GM06990 (cell line): ENCODE results near the gene ZNF474.

ENCODE experiments used
- DNase-seq: peaks from one replicate; pipeline ENCODE4 v3.0.0-alpha.2; 2011; ENCODE audit not compliant: insufficient read length; ENCODE audit errors: extremely low read depth
- H3K27me3 ChIP-seq: replicated peaks from 2 replicates; pipeline ENCODE4 v1.6.0; 2011; ENCODE audit warnings: low read length; ENCODE audit not compliant: control insufficient read depth, insufficient read depth
- H3K36me3 ChIP-seq: 2 replicates; pipeline ENCODE4 v1.5.1; 2011; ENCODE audit warnings: low read length; ENCODE audit not compliant: control insufficient read depth, insufficient read depth
- H3K4me3 ChIP-seq: replicated peaks from 2 replicates; pipeline ENCODE4 v1.5.1; 2011; ENCODE audit warnings: low read depth, mild to moderate bottlenecking, control low read depth, low read length
- TF ChIP-seq, protein P1 (sequence below): IDR thresholded peaks from 2 replicates; pipeline ENCODE4 v1.5.1; 2011; ENCODE audit warnings: low read length, control low read depth, mild to moderate bottlenecking, inconsistent platforms; ENCODE audit not compliant: insufficient read depth, poor library complexity, severe bottlenecking

ZNF474 gene

DNA sequence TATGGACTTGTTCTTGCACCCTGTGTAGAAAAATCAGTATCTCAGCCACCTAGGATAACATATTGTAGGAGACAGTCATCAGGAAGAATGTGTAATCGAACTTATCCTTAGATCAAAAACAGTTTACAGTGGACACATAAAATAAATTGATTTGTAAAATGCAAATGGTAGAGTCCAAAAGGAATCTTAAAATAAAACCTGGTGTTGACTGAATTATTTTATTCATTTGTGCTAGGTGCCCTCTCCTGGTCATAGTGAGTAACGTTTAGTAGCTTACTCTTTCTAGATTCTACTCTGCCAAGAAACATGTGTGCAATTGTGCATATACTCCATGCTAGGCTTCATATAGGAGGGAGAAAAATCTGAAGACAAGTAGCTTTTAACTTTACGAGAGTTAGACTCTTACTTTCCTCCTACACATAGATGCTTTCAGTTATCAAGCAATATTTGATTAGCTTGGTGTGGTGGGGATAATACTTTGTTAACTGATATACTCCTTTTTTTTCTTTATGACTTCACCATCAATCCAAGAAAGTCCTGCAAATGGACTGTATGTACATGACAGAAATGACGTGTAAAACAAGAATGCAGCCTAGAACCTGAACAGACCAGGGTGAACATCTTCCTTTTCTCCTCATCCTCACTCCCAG, 27.6 kb upstream of the ZNF474 start:
- no peak for DNase-seq
- no peak overlapping the region for H3K4me3 ChIP-seq
- H3K27me3 ChIP-seq = no peaks in the 10 kb centered on the region
- H3K36me3 ChIP-seq = no peaks in the 10 kb centered on the region
- TF ChIP-seq, protein P1, sequence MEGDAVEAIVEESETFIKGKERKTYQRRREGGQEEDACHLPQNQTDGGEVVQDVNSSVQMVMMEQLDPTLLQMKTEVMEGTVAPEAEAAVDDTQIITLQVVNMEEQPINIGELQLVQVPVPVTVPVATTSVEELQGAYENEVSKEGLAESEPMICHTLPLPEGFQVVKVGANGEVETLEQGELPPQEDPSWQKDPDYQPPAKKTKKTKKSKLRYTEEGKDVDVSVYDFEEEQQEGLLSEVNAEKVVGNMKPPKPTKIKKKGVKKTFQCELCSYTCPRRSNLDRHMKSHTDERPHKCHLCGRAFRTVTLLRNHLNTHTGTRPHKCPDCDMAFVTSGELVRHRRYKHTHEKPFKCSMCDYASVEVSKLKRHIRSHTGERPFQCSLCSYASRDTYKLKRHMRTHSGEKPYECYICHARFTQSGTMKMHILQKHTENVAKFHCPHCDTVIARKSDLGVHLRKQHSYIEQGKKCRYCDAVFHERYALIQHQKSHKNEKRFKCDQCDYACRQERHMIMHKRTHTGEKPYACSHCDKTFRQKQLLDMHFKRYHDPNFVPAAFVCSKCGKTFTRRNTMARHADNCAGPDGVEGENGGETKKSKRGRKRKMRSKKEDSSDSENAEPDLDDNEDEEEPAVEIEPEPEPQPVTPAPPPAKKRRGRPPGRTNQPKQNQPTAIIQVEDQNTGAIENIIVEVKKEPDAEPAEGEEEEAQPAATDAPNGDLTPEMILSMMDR = peak; percentile 50

DNA sequence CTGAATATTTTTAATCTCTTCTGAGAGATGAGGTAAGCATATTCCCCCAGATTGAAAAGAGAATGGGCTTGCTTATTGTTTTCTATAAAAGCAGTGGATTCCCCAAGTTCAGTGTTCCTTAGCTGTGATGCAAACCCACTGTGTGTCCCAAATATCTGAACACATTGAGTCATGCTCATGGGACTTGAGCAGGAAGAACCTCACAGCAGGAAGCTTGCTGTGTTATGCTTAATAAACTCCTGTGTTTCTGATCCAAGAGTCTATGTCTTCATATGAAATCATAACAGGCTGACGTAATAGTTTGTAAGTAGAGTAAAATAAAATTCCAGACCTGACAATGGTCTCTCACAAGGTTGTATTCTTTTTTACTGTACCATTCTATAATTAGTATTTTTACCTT, 26.5 kb upstream of the ZNF474 start:
- TF ChIP-seq, protein P1 = no peak
- Histone ChIP-seq H3K4me3 (no peak overlapping the region), H3K27me3 (no peaks in the 10 kb centered on the region), H3K36me3 (no peaks in the 10 kb centered on the region)
- no peak for DNase-seq

GRCh38 chr5:122105909-122106308, 23.4 kb upstream of the ZNF474 start:
- Histone ChIP-seq H3K36me3 (no peaks in the 10 kb centered on the region), H3K4me3 (no peak overlapping the region), H3K27me3 (no peaks in the 10 kb centered on the region)
- TF ChIP-seq, protein P1 = no peak
- no peak for DNase-seq

GRCh38 chr5:122107016-122107415, 22.3 kb upstream of the ZNF474 start:
- TF ChIP-seq, protein P1 = no peak
- Histone ChIP-seq H3K36me3 (no peaks in the 10 kb centered on the region), H3K27me3 (no peaks in the 10 kb centered on the region), H3K4me3 (no peak overlapping the region)
- DNase-seq = no peak

DNA sequence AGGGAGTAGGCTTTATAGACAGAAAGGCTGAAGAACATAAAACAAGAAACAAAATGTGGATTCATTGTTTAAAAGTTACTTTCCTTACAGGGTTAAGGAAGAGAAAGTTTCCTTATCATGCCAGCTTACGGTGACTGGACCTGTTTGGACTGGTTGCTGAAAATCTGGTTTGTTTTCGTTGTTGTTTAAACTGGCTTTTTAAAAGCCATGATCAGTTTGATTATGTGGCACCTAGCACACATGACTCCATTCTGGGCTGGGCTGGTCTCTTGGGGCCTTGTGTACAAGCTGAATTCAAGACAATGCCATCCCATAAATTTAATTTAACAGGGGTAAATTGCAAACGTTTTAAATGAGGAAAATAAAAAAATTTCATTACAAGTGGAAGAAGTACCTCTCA, 18.4 kb upstream of the ZNF474 start:
- TF ChIP-seq, protein P1 = no peak
- Histone ChIP-seq H3K27me3 (no peaks in the 10 kb centered on the region), H3K4me3 (no peak overlapping the region), H3K36me3 (no peaks in the 10 kb centered on the region)
- no peak for DNase-seq

DNA sequence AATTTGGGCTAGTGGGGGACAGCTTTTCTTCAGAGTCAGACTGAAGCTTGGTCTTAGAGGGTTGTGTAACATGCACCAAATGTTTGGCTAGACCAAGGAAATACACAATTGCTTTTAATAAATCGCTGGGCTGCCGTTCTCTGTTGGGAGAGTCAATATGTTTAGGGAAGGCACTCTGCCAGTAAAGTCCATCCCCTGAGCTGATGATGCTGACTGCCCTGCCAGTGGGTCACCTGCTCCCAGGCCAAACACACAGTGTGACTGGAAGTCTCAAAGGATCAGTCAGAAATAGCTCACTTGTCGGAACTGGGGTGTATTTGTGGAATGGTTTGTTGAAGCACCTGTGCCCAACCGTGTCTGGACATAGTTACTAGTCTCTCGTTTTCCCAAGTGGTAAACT, 17.9 kb upstream of the ZNF474 start:
- Histone ChIP-seq H3K4me3 (no peak overlapping the region), H3K36me3 (no peaks in the 10 kb centered on the region), H3K27me3 (no peaks in the 10 kb centered on the region)
- TF ChIP-seq, protein P1 = no peak
- no peak for DNase-seq
